Measurements from ENCODE around the gene AP1G2. TPM values are rescaled to one million over a fixed set of nuclear protein-coding genes. Genes with fewer than 3 reads are reported as not detected.

The AP1G2 gene
- total and polyA plus RNA-seq, 2 of the 13 experiments (the other 11 are each of a cell fraction or from before 2014, with no cell fraction given): 96.9 to 611 TPM

DNA sequence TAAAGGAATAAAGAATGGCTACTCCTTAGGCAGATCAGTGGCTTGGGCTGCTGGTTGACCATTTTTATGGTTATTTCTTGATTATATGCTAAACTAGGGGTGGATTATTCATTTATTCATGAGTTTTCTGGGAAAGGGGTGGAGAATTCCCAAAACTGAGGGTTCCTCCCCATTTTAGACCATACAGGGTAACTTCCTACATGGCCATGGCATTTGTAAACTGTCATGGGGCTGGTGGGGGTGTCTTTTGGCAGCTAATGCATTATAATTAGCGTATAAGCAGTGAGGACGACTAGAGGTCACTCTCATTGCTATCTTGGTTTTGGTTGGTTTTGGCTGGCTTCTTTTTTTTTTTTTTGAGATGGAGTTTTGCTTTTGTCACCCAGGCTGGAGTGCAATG lies 36.6 kb upstream of the AP1G2 start:
- FAIRE-seq (no peak), ATAC-seq (no peak), DNase-seq (ENCODE audit: low spot score) (no peak)
- POLR2A ChIA-PET: interaction anchor here (1.2 to 10.5 kb wide), 4 partner anchors 7 to 34 kb away, joined by 3 to 267 read pairs (median 177); partner anchors contain the start of gene DHRS2
- H3K4me3 ChIP-seq (replicated peaks in 1 of 3; ENCODE audit: insufficient read depth in 1 of 3, low read depth in 2 of 3, low read length in 3 of 3): no peak overlapping the region
- H3K9ac ChIP-seq (ENCODE audit: insufficient read depth, low read depth, low read length): no peak overlapping the region
- no TSS peak for BruUV-seq (replicated peaks)
- H4K20me1 ChIP-seq (ENCODE audit: insufficient read depth, low read length): no peaks in the 10 kb centered on the region
- H3K27ac ChIP-seq (ENCODE audit: extremely low read length, insufficient read depth, low read length): no peak overlapping the region
- no peaks in the 10 kb centered on the region for H3K79me2 ChIP-seq (ENCODE audit: insufficient read depth, low read length)
- H3K4me2 ChIP-seq (ENCODE audit: low read depth, low read length): no peak overlapping the region
- H3K36me3 ChIP-seq (replicated peaks in 1 of 2; ENCODE audit: control insufficient read depth in 1 of 2, insufficient read depth in 2 of 2, low read length in 2 of 2): no peaks in the 10 kb centered on the region
- 95% methylated on average over 2 of the region's 2 CpGs for WGBS (ENCODE audit: low lambda C conversion rate)
- no peaks in the 10 kb centered on the region for H3K27me3 ChIP-seq (ENCODE audit: control insufficient read depth in 1 of 2, insufficient read depth in 2 of 2, low read length in 2 of 2)
- intact Hi-C loops (cut with micrococcal nuclease; ENCODE audit: unreplicated experiment) (no loop called here), in situ Hi-C loops (cut with HindIII; ENCODE audit: extremely low pct_ligation_motif_present, low pct_unique_long_range_greater_than_20kb) (no loop called here)
- CTCF ChIA-PET (ENCODE audit: low intra/inter-chr PET ratio, low total read pairs): interaction anchor here (2.1 kb wide), 1 partner anchor 15 kb away, joined by 9 read pairs; no protein-coding TSS in a partner anchor
- TF ChIP-seq ZNF446 (CRISPR knock-in tag; IDR thresholded peaks at IDR 0.05) (no peak), ZNF460 (CRISPR knock-in tag; IDR thresholded peaks at IDR 0.05; ENCODE audit: borderline replicate concordance) (0 out of 2 replicates have a peak, but pooled peaks have one; percentile 6), ZNF576 (CRISPR knock-in tag; IDR thresholded peaks at IDR 0.05) (no peak), NAIF1 (CRISPR knock-in tag; IDR thresholded peaks at IDR 0.05; ENCODE audit: borderline replicate concordance) (no peak), ZNF431 (CRISPR knock-in tag; IDR thresholded peaks at IDR 0.05; ENCODE audit: borderline replicate concordance, low read depth) (no peak)
- H3K9me3 ChIP-seq (ENCODE audit: low read length): peaks cover 5% of the 10 kb centered on the region; the same call in 1 of the 2 replicates
- no peak overlapping the region for H2AFZ ChIP-seq (ENCODE audit: low read length)
- peaks cover 87% of the 10 kb centered on the region for H3K4me1 ChIP-seq (ENCODE audit: insufficient read depth, low read length)

DNA sequence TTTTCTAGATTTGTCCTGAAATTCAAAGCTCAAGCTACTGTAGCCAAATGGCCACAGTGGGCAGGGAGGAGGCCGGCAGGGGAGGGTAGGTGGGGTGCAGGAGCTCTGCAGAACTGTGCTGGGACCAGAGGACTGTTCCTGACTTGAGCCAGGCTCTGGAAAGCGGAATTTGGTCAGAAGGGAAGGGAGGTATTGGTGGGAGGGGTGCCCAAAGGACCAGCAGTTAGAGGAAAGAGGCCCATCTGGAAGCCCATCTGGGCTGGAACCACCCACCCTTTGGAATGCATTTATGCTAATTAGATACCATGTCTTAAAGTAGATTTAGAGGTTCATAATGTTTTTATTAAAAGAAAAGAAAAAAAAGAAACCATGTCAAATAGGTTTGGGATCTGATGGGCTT lies 35.5 kb upstream of the AP1G2 start:
- 89% methylated on average over 2 of the region's 2 CpGs for WGBS (ENCODE audit: low lambda C conversion rate)
- Histone ChIP-seq H4K20me1 (ENCODE audit: insufficient read depth, low read length) (no peaks in the 10 kb centered on the region), H3K27ac (ENCODE audit: extremely low read length, insufficient read depth, low read length) (peak overlapping the region; percentile 61), H3K4me3 (replicated peaks in 1 of 3; ENCODE audit: insufficient read depth in 1 of 3, low read depth in 2 of 3, low read length in 3 of 3) (no peak overlapping the region), H3K4me2 (ENCODE audit: low read depth, low read length) (no peak overlapping the region), H3K9ac (ENCODE audit: insufficient read depth, low read depth, low read length) (0 out of 2 replicates have a peak overlapping the region, but pooled peaks have one; percentile 9), H3K4me1 (ENCODE audit: insufficient read depth, low read length) (peaks cover 77% of the 10 kb centered on the region), H2AFZ (ENCODE audit: low read length) (no peak overlapping the region), H3K79me2 (ENCODE audit: insufficient read depth, low read length) (no peaks in the 10 kb centered on the region), H3K27me3 (ENCODE audit: control insufficient read depth in 1 of 2, insufficient read depth in 2 of 2, low read length in 2 of 2) (no peaks in the 10 kb centered on the region), H3K9me3 (ENCODE audit: low read length) (peaks cover 8% of the 10 kb centered on the region; the same call in 1 of the 2 replicates), H3K36me3 (replicated peaks in 1 of 2; ENCODE audit: control insufficient read depth in 1 of 2, insufficient read depth in 2 of 2, low read length in 2 of 2) (no peaks in the 10 kb centered on the region)
- POLR2A ChIA-PET: interaction anchor here (1.0 to 10.5 kb wide), 10 partner anchors 8 to 511 kb away, joined by 3 to 267 read pairs (median 5); partner anchors contain the start of genes ACIN1, AP1G2, C14orf119 and DCAF11
- DNase-seq (ENCODE audit: low spot score) (no peak), FAIRE-seq (no peak), ATAC-seq (no peak; the same call in 2 of the 3 replicates)
- CTCF ChIA-PET (ENCODE audit: low intra/inter-chr PET ratio, low total read pairs): interaction anchor here (2.1 kb wide), 1 partner anchor 14 kb away, joined by 9 read pairs; no protein-coding TSS in a partner anchor
- intact Hi-C loops (cut with micrococcal nuclease; ENCODE audit: unreplicated experiment) (no loop called here), in situ Hi-C loops (cut with HindIII; ENCODE audit: extremely low pct_ligation_motif_present, low pct_unique_long_range_greater_than_20kb) (no loop called here)
- no TSS peak for BruUV-seq (replicated peaks)
- TF ChIP-seq MTA1 (CRISPR knock-in tag; IDR thresholded peaks at IDR 0.05; ENCODE audit: borderline replicate concordance) (0 out of 2 replicates have a peak, but pooled peaks have one; percentile 11), ATAD3A (CRISPR knock-in tag; IDR thresholded peaks at IDR 0.05) (no peak), GTF2F1 (IDR thresholded peaks at IDR 0.05; ENCODE audit: low read length) (no peak), NR2C2 (CRISPR knock-in tag; IDR thresholded peaks at IDR 0.05; ENCODE audit: borderline replicate concordance) (peak; percentile 21; the same call in 1 of the 2 replicates), ZBTB7A (CRISPR knock-in tag; IDR thresholded peaks at IDR 0.05) (peak; percentile 23; the same call in 1 of the 2 replicates), ZNF44 (CRISPR knock-in tag; IDR thresholded peaks at IDR 0.05) (no peak)
- TF ChIP-seq, protein P1, sequence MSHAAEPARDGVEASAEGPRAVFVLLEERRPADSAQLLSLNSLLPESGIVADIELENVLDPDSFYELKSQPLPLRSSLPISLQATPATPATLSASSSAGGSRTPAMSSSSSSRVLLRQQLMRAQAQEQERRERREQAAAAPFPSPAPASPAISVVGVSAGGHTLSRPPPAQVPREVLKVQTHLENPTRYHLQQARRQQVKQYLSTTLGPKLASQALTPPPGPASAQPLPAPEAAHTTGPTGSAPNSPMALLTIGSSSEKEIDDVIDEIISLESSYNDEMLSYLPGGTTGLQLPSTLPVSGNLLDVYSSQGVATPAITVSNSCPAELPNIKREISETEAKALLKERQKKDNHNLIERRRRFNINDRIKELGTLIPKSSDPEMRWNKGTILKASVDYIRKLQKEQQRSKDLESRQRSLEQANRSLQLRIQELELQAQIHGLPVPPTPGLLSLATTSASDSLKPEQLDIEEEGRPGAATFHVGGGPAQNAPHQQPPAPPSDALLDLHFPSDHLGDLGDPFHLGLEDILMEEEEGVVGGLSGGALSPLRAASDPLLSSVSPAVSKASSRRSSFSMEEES (CRISPR knock-in tag; IDR thresholded peaks at IDR 0.05): no peak
